Measurements from ENCODE around the gene OR2AG1. TPM values are rescaled to one million over a fixed set of nuclear protein-coding genes. Genes with fewer than 3 reads are reported as not detected.
A peak's percentile ranks its signal among the peaks of the same experiment; 100 is the strongest.

The OR2AG1 gene
- total RNA-seq, 6 experiments from 2014 or later: not detected

DNA sequence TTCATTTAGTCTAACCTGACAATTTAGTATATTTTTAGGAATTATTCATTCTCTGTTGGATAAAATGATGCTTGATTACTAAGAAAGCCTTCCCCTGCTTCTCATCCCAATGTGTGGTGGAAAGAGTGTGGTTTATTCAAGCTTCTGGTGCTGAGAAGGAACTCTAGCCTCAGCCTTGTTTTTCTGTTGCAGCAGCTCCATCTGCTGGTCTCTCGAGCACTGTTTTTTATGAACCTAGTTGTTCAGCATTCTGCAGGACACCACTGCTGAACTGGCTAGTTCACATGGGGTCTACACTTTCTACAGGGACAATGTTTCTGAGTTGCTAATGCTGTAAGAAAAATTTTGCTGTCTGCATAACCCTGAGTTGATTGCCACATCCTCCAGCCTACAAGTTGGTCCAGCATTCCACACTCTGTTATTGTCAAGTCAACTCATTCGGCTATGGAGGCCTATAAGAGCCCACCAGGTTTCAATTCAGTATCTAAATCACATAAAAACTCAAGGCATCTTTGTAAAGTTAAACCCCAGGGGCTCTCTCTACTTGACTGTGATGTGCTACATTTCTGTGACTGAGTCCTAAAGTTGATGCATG is 25.4 kb upstream of the OR2AG1 start:
- Mint-ChIP-seq H3K27ac (no peak overlapping the region), H3K36me3 (ENCODE audit: low read depth) (no peaks in the 10 kb centered on the region), H3K4me3 (no peak overlapping the region), H3K27me3 (ENCODE audit: insufficient read depth) (peaks cover 4% of the 10 kb centered on the region), H3K4me1 (ENCODE audit: low read depth) (no peaks in the 10 kb centered on the region), H3K9me3 (no peaks in the 10 kb centered on the region)
- TF ChIP-seq, protein P1, sequence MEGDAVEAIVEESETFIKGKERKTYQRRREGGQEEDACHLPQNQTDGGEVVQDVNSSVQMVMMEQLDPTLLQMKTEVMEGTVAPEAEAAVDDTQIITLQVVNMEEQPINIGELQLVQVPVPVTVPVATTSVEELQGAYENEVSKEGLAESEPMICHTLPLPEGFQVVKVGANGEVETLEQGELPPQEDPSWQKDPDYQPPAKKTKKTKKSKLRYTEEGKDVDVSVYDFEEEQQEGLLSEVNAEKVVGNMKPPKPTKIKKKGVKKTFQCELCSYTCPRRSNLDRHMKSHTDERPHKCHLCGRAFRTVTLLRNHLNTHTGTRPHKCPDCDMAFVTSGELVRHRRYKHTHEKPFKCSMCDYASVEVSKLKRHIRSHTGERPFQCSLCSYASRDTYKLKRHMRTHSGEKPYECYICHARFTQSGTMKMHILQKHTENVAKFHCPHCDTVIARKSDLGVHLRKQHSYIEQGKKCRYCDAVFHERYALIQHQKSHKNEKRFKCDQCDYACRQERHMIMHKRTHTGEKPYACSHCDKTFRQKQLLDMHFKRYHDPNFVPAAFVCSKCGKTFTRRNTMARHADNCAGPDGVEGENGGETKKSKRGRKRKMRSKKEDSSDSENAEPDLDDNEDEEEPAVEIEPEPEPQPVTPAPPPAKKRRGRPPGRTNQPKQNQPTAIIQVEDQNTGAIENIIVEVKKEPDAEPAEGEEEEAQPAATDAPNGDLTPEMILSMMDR (IDR thresholded peaks at IDR 0.05): peak; percentile 75
- DNase-seq: peak; percentile 48

DNA sequence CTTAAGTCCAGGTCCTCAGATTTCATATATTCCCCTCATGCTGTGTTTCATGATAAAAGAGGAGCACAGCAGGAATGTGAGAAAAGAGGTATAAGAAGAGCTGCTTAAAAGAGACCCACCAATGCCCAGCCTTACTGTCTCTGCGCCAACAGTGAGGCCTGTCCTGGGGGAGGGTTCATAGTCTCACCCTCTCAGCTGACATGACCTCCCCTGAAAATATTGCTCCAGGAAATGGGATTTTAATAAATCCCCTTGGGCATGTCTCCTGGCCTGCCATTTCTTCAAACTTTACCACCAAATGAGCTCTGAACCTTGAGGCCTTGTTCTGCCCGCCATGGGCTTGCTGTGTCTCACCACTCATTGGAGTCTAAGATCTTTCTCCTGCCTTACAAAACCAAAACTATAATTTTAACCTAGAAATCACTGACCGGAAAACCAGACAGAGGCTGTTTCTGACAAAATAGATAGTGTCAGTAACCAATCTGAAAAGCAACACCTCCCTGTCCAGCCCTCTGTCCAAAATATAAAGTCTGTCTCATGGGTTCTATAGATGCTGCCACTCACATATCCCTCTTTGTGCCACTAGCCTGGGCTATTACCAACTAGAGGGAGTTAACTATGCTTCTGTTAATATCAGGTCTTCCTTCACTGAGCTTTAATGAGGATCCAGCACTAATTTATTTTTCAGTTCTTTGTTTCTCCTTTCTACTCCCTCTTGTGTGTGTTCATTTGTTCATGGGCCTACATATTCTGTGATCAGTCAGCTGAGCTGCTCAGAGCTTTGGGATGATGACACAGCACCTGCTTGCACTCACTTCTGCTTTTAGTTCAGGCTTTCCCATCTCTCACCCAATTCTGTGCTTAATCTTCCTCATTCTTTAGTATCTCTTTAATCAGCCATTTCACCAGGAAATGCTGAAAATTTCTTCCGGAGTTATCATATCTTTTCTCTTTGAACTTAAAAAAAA is 10.6 kb upstream of the OR2AG1 start, which contains the start of gene OR2AG2:
TSS of gene OR2AG2 (minus strand) at position 51 of the 968 bp plus-strand sequence. CDS start 3,019 bp downstream, outside the sequence.
- no peak within 1 kb of the TSS for H3K4me3 Mint-ChIP-seq
- peaks cover 2% of the 10 kb centered on the region; the same call in 1 of the 2 replicates for H3K27me3 Mint-ChIP-seq (ENCODE audit: insufficient read depth)
- TF ChIP-seq, protein P1 (IDR thresholded peaks at IDR 0.05): no peak
- H3K36me3 Mint-ChIP-seq (ENCODE audit: low read depth): no peaks in the 10 kb centered on the region
- no peak within 1 kb of the TSS for H3K27ac Mint-ChIP-seq
- H3K4me1 Mint-ChIP-seq (ENCODE audit: low read depth): no peaks in the 10 kb centered on the region
- H3K9me3 Mint-ChIP-seq: no peaks in the 10 kb centered on the region
- DNase-seq: no peak

DNA sequence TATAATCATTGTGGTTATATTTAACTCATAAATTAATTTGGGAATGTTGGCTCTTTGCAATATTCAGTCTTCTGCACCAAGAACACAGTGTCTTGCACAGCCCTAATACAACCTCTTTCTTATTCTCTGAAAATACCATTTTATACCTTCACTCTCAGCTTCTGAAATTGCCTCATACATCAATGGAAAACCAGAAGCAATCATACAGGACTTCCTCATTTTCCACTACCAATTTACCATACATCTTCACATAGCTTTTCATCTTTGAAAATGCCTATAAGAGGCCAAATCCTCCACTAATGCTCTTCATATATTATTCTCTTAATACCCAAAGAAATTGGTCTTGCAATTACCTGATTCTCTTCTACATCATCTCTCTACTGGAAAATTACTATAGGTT is 4.3 kb upstream of the OR2AG1 start:
- TF ChIP-seq, protein P1 (IDR thresholded peaks at IDR 0.05): no peak
- no peak overlapping the region for H3K27ac Mint-ChIP-seq
- no peak for DNase-seq
- H3K4me3 Mint-ChIP-seq: no peak overlapping the region
- H3K4me1 Mint-ChIP-seq (ENCODE audit: low read depth): no peaks in the 10 kb centered on the region
- no peaks in the 10 kb centered on the region for H3K36me3 Mint-ChIP-seq (ENCODE audit: low read depth)
- H3K9me3 Mint-ChIP-seq: no peaks in the 10 kb centered on the region
- peaks cover 1% of the 10 kb centered on the region; the same call in 1 of the 2 replicates for H3K27me3 Mint-ChIP-seq (ENCODE audit: insufficient read depth)

DNA sequence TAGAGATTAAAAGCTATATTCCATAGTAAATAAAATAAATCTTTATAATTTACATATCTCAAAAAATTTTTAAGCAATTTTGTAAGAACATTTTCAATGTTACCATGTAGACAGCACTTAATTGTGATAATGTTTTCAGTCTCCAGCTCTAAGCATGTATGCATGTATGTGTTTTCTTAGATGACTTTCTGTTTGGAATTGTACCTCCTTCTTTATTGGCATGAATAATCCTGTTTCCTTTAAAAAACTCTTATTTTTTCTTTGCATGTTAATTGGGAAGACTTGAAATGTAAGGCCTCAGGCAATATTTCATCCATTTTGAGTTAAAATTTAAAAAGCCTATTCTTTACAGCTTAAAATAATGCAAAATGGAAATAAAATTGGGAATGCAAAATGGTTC is 2.0 kb upstream of the OR2AG1 start:
- Mint-ChIP-seq H3K9me3 (no peaks in the 10 kb centered on the region), H3K27ac (no peak overlapping the region), H3K4me1 (ENCODE audit: low read depth) (no peaks in the 10 kb centered on the region), H3K36me3 (ENCODE audit: low read depth) (no peaks in the 10 kb centered on the region), H3K4me3 (no peak overlapping the region), H3K27me3 (ENCODE audit: insufficient read depth) (peaks cover 1% of the 10 kb centered on the region; the same call in 1 of the 2 replicates)
- DNase-seq: no peak
- TF ChIP-seq, protein P1 (IDR thresholded peaks at IDR 0.05): no peak

DNA sequence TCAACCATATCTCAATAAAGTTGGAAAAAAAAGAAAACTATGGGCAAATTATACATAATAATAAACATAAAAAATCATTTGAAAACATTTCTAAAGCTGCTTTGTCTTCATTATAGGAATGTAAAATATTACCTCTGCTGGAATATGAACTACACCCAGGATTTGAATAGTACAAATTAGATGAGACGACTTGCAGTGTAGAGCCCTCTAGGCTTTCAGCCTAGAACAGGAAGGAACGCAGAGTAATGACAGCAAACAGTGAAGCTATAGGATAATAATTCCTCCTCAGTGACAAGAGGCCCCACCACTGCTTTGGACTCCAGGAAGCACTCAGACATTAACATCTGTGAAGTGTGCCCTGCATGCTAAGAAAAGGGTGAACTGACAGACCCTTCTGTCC is 7.7 kb downstream of the OR2AG1 start:
- Mint-ChIP-seq H3K27ac (no peak overlapping the region), H3K9me3 (no peaks in the 10 kb centered on the region), H3K36me3 (ENCODE audit: low read depth) (no peaks in the 10 kb centered on the region), H3K4me1 (ENCODE audit: low read depth) (no peaks in the 10 kb centered on the region), H3K4me3 (no peak overlapping the region), H3K27me3 (ENCODE audit: insufficient read depth) (no peaks in the 10 kb centered on the region; the same call in 1 of the 2 replicates)
- TF ChIP-seq, protein P1 (IDR thresholded peaks at IDR 0.05): no peak
- DNase-seq: no peak

Measured in HFFc6 (cell line).